ENCODE results near the gene PACS1.
"Not testable (repeated sequence)": the region's sequence is repeated elsewhere in the genome, so short reads cannot be mapped to it uniquely, and the experiment has no call there.

Gene PACS1

GRCh38 chr11:66072081-66072480 lies 2.0 kb downstream of the PACS1 start:
- no peak for DNase-seq (ENCODE audit: low read depth, low spot score)
- peak overlapping the region; percentile 78 for H3K27ac ChIP-seq

GRCh38 chr11:66072518-66072917 lies 2.4 kb downstream of the PACS1 start:
- no peak overlapping the region for H3K27ac ChIP-seq

GRCh38 chr11:66073669-66074068 lies 3.6 kb downstream of the PACS1 start:
- no peak for DNase-seq (ENCODE audit: low read depth, low spot score)
- H3K27ac ChIP-seq = no peak overlapping the region

More at GRCh38 chr11:66072518-66072917, 2.4 kb downstream of the PACS1 start:
- DNase-seq (ENCODE audit: low read depth, low spot score) = no peak

GRCh38 chr11:66075273-66075672 lies 5.2 kb downstream of the PACS1 start:
- no peak overlapping the region for H3K27ac ChIP-seq
- no peak for DNase-seq (ENCODE audit: low read depth, low spot score)

- no peak for DNase-seq (ENCODE audit: low read depth, low spot score)
- no peak overlapping the region for H3K27ac ChIP-seq
These were observed 6.5 kb downstream of the PACS1 start for GRCh38 chr11:66076561-66076960.

- no peak overlapping the region for H3K27ac ChIP-seq
- DNase-seq (ENCODE audit: low read depth, low spot score) = no peak
These were observed 7.9 kb downstream of the PACS1 start for GRCh38 chr11:66077927-66078326.

- not testable (repeated sequence) for DNase-seq (ENCODE audit: low read depth, low spot score); H3K27ac ChIP-seq
These were observed 8.9 kb downstream of the PACS1 start for GRCh38 chr11:66078949-66079348.

GRCh38 chr11:66080055-66080817 lies 10.2 kb downstream of the PACS1 start:
- peak overlapping the region; percentile 71 for H3K27ac ChIP-seq
- no peak for DNase-seq (ENCODE audit: low read depth, low spot score)

GRCh38 chr11:66081505-66081904 lies 11.4 kb downstream of the PACS1 start:
- peak overlapping the region; percentile 71 for H3K27ac ChIP-seq
- peak; percentile 82 for DNase-seq (ENCODE audit: low read depth, low spot score)

GRCh38 chr11:66082946-66083698 lies 13.1 kb downstream of the PACS1 start:
- no peak overlapping the region for H3K27ac ChIP-seq
- DNase-seq (ENCODE audit: low read depth, low spot score) = no peak

GRCh38 chr11:66083767-66084166 lies 13.7 kb downstream of the PACS1 start:
- no peak for DNase-seq (ENCODE audit: low read depth, low spot score)
- no peak overlapping the region for H3K27ac ChIP-seq

GRCh38 chr11:66084821-66085475 lies 14.9 kb downstream of the PACS1 start:
- no peak overlapping the region for H3K27ac ChIP-seq
- DNase-seq (ENCODE audit: low read depth, low spot score) = no peak

GRCh38 chr11:66087148-66087908 lies 17.3 kb downstream of the PACS1 start:
- H3K27ac ChIP-seq = no peak overlapping the region
- no peak for DNase-seq (ENCODE audit: low read depth, low spot score)

GRCh38 chr11:66089067-66089466 lies 19.0 kb downstream of the PACS1 start:
- no peak for DNase-seq (ENCODE audit: low read depth, low spot score)
- H3K27ac ChIP-seq = no peak overlapping the region

- no peak for DNase-seq (ENCODE audit: low read depth, low spot score)
- H3K27ac ChIP-seq = no peak overlapping the region
These were observed 20.2 kb downstream of the PACS1 start for GRCh38 chr11:66090288-66090687.

GRCh38 chr11:66092125-66092524 lies 22.1 kb downstream of the PACS1 start:
- DNase-seq (ENCODE audit: low read depth, low spot score); H3K27ac ChIP-seq: not testable (repeated sequence)

- H3K27ac ChIP-seq; DNase-seq (ENCODE audit: low read depth, low spot score): not testable (repeated sequence)
These were observed 29.7 kb downstream of the PACS1 start for GRCh38 chr11:66099746-66100145.

GRCh38 chr11:66100272-66101065 lies 30.4 kb downstream of the PACS1 start:
- no peak for DNase-seq (ENCODE audit: low read depth, low spot score)
- peak overlapping the region; percentile 10 for H3K27ac ChIP-seq

GRCh38 chr11:66101066-66101464 lies 31.0 kb downstream of the PACS1 start:
- H3K27ac ChIP-seq = peak overlapping the region; percentile 10
- DNase-seq (ENCODE audit: low read depth, low spot score) = no peak
